GM12801 (cell line): ENCODE results near the gene KCNH6.

Experiments
- CTCF ChIP-seq: IDR thresholded peaks from one replicate; pipeline ENCODE4 v1.5.1; 2011; ENCODE audit warnings: control low read depth; ENCODE audit not compliant: insufficient read length; ENCODE audit errors: extremely low read depth

Gene KCNH6

GRCh38 chr17:63534078-63534570 is 11.0 kb downstream of the KCNH6 start:
- no peak for TF ChIP-seq CTCF

DNA sequence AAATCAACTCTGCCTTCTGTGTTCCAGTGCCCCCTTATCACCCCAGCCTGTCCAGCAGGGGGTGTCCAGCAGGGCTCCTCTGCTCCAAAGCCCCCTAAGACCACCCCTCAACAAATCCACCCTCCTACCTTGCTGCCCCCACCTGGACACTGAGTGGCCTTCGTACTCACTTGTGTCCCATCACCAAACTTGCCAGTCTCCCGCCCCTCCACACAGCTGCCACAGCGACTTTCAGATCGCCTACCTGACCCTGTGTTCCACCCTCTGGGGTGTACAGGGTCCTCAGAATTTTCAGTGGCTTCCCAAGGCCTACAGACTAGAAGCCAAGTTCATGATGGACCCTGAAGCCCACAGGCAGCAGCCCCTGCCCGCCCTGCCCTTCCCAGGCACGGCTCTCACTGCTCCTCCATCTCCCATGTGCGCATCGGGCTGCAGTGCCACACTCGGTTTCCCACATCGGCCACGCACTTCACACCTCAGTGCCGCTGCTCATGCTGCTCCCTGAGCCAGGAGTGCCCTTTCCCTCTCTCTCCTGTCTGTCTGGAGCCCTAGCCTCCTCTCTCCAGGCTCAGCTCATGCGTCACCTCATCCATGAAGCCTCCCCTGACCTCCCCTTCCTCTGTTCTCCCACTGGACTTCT is 11.8 kb downstream of the KCNH6 start:
- no peak for TF ChIP-seq CTCF

GRCh38 chr17:63535640-63536039 is 12.5 kb downstream of the KCNH6 start:
- TF ChIP-seq CTCF, result no peak

DNA sequence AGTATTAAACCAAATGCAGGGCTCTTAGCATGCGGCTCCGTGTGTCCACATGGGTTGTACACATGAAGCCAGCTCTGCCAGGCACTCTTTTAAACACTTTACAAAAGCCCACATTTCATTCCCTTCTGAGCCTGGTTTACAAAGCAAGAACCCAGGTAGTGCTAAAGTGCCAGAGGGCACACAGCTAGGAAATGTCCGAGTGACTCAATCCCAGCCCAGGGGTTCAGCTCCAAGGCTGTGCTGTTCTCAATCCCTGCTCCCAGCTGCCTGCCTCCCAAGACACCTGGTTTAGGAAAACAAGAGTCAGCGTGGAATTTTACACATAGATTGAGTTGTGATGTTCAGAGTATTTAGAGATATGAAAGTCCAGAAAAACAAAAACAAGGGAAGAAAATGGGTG is 13.8 kb downstream of the KCNH6 start:
- no peak for TF ChIP-seq CTCF

GRCh38 chr17:63537991-63538692 is 15.0 kb downstream of the KCNH6 start:
- TF ChIP-seq CTCF, result no peak

GRCh38 chr17:63538693-63539595 is 15.8 kb downstream of the KCNH6 start:
- TF ChIP-seq CTCF, result no peak

DNA sequence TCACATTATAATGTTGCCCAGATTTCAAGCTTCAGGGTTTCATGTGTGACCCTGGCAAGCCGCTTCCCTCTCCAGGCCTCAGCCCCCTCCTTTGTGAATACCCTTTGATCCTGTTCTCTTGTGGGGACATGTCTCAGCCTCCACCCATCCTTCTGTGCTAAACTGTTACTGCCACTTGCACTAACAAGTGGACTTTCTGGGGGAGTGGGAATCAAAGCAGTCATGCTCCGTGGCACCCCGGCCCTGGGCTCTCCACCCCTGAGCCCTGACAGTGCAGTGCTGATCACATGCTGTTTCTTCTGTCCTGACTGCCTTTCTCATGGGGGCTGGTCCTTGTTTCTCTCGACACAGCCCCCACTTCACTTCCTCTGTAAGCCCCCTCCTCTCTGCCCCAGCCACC is 17.4 kb downstream of the KCNH6 start:
- no peak for TF ChIP-seq CTCF
